ENCODE measurements around the gene TOMM34.

TOMM34 gene

GRCh38 chr20:44930517-44931168 lies 29.6 kb downstream of the TOMM34 start:
- DNase-seq (ENCODE audit: low spot score), result no peak

- DNase-seq (ENCODE audit: low spot score), result no peak
Observed at GRCh38 chr20:44928595-44928994, 31.6 kb downstream of the TOMM34 start.

- no peak for DNase-seq (ENCODE audit: low spot score)
Observed at GRCh38 chr20:44924541-44924940, 35.7 kb downstream of the TOMM34 start.

GRCh38 chr20:44921447-44921846 lies 38.8 kb downstream of the TOMM34 start:
- DNase-seq (ENCODE audit: low spot score), result no peak

- DNase-seq (ENCODE audit: low spot score), result no peak
Observed at GRCh38 chr20:44918761-44919160, 41.4 kb downstream of the TOMM34 start.

GRCh38 chr20:44918342-44918741 lies 41.9 kb downstream of the TOMM34 start:
- no peak for DNase-seq (ENCODE audit: low spot score)

- DNase-seq (ENCODE audit: low spot score), result no peak
Observed at GRCh38 chr20:44917399-44917798, 42.8 kb downstream of the TOMM34 start.

GRCh38 chr20:44916586-44916985 lies 43.6 kb downstream of the TOMM34 start:
- DNase-seq (ENCODE audit: low spot score), result no peak

GRCh38 chr20:44914924-44915323 lies 45.3 kb downstream of the TOMM34 start:
- no peak for DNase-seq (ENCODE audit: low spot score)

GRCh38 chr20:44912189-44912588 lies 48.0 kb downstream of the TOMM34 start:
- no peak for DNase-seq (ENCODE audit: low spot score)

GRCh38 chr20:44911264-44911921 lies 48.8 kb downstream of the TOMM34 start:
- peak; percentile 74 for DNase-seq (ENCODE audit: low spot score)

- no peak for DNase-seq (ENCODE audit: low spot score)
Observed at GRCh38 chr20:44910690-44911262, 49.4 kb downstream of the TOMM34 start.

- DNase-seq (ENCODE audit: low spot score), result peak; percentile 92
Observed at GRCh38 chr20:44909872-44910689, 50.1 kb downstream of the TOMM34 start, which contains the start of gene PABPC1L. PABPC1L (plus strand) TSS chr20:44910060; CDS start chr20:44910144, 84 bp downstream.

GRCh38 chr20:44908987-44909871 lies 51.0 kb downstream of the TOMM34 start:
- no peak for DNase-seq (ENCODE audit: low spot score)

GRCh38 chr20:44904377-44904776 lies 55.8 kb downstream of the TOMM34 start:
- DNase-seq (ENCODE audit: low spot score), result no peak

GRCh38 chr20:44901974-44902373 lies 58.2 kb downstream of the TOMM34 start:
- DNase-seq (ENCODE audit: low spot score), result no peak

GRCh38 chr20:44900231-44900854 lies 59.9 kb downstream of the TOMM34 start:
- DNase-seq (ENCODE audit: low spot score), result no peak

- DNase-seq (ENCODE audit: low spot score), result no peak
Observed at GRCh38 chr20:44897133-44897532, 63.1 kb downstream of the TOMM34 start.

- no peak for DNase-seq (ENCODE audit: low spot score)
Observed at GRCh38 chr20:44896583-44896982, 63.6 kb downstream of the TOMM34 start.

GRCh38 chr20:44894959-44895358 lies 65.2 kb downstream of the TOMM34 start:
- DNase-seq (ENCODE audit: low spot score), result no peak

Data from D341Med (cell line).